ENCODE measurements around the gene CNP. TPM values are rescaled to one million over a fixed set of nuclear protein-coding genes. Genes with fewer than 3 reads are reported as not detected.

Gene CNP
- total RNA-seq, 1 donor, result 64.3 TPM

DNA sequence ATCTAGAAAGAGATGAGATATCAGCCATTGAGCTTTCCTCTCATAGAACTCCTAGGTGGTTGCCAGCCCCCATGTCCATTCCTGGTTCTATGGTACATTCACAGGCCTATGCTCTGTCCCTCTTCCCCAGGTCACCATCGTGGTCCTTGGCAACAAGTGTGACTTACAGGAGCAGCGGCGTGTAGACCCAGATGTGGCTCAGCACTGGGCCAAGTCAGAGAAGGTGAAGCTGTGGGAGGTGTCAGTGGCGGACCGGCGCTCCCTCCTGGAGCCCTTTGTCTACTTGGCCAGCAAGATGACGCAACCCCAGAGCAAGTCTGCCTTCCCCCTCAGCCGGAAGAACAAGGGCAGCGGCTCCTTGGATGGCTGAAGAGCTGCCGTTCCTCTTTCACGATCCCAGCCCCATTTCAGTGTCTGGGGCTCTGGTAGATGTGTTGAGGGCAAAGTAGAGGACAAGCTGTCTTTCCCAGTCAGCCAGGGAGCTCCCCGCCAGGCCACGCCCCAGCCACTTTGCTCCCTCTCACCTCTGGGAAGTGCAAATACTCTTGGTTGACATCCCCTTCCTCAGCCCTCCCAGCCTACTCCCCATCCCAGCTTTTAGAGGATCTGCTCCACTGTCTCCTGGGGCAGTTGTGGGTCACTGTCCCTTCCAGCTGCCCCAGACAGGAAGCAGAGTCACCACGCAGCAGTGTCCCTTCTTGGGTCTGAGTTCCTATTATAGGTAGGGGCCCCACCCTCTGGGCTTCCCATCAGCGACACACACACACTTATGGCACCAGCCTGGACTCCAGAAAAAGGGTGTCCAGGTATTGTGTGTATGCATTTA, 57.1 kb downstream of the CNP start:
- TF ChIP-seq, protein P1, sequence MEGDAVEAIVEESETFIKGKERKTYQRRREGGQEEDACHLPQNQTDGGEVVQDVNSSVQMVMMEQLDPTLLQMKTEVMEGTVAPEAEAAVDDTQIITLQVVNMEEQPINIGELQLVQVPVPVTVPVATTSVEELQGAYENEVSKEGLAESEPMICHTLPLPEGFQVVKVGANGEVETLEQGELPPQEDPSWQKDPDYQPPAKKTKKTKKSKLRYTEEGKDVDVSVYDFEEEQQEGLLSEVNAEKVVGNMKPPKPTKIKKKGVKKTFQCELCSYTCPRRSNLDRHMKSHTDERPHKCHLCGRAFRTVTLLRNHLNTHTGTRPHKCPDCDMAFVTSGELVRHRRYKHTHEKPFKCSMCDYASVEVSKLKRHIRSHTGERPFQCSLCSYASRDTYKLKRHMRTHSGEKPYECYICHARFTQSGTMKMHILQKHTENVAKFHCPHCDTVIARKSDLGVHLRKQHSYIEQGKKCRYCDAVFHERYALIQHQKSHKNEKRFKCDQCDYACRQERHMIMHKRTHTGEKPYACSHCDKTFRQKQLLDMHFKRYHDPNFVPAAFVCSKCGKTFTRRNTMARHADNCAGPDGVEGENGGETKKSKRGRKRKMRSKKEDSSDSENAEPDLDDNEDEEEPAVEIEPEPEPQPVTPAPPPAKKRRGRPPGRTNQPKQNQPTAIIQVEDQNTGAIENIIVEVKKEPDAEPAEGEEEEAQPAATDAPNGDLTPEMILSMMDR (IDR thresholded peaks at IDR 0.05; ENCODE audit: insufficient read depth, low read length), result no peak
- DNase-seq (ENCODE audit: low read depth), result no peak
- no peak overlapping the region for H3K4me3 ChIP-seq (ENCODE audit: low read depth, low read length)

- DNase-seq (ENCODE audit: low read depth), result no peak
- no peak overlapping the region for H3K4me3 ChIP-seq (ENCODE audit: low read depth, low read length)
- TF ChIP-seq, protein P1 (IDR thresholded peaks at IDR 0.05; ENCODE audit: insufficient read depth, low read length), result no peak
Observed at GRCh38 chr17:42025191-42025579, 58.6 kb downstream of the CNP start.

DNA sequence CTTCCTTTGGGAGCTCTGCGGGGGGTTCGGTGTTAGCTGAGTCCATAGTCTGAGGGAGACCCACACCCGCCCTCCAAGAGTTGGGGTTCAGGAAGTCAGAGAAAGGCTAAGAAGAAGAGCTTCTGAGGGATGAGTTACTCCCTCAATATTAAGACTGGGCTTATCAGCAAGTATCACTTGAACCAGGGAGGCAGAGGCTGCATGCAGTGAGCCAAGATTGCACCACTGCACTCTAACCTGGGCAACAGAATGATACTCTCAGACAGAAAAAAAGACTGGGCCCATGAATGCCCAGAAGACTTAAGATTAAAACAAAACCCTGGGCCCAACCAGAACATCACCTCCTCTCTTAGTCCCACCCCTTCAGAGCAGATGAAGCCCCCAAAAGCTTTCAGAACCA, 59.3 kb downstream of the CNP start:
- H3K4me3 ChIP-seq (ENCODE audit: low read depth, low read length), result no peak overlapping the region
- TF ChIP-seq, protein P1 (IDR thresholded peaks at IDR 0.05; ENCODE audit: insufficient read depth, low read length), result no peak
- DNase-seq (ENCODE audit: low read depth), result no peak

DNA sequence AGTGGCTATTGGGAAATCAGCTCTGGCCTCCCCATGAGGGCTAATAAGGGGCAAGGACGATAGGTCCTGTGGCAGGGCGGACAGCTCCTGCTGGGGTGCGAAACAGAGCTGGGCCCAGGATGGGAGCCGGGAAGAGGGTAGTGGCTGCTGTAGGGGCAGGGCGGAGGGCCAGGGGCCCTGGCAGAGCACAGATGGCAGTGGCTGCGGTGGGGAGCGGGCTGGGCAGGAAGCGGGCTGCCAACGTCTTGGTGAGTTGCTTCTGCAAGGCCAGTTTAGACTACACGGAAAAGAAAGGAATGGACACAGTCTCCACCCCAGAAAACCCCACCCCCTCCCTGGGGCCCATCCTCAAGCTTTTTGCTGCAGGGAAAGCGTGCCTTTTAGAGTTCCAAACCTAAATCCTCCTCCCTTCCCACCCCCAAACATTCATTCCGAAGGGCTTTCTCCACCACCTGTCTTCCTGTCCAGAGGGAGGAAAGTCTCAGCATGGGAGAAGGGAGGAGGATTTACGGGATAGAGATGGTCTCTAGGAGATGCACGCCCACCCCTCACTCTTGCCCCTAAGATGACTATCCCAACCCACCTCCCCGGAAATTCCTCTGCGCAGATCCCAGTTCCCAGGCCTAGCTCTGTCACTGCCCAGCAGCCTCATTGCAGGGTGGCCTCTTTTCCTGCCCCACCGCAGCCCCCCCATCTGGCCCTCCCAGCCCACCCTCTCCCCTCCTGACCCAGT, 60.4 kb downstream of the CNP start:
- no peak for DNase-seq (ENCODE audit: low read depth)
- TF ChIP-seq, protein P1 (IDR thresholded peaks at IDR 0.05; ENCODE audit: insufficient read depth, low read length), result no peak
- H3K4me3 ChIP-seq (ENCODE audit: low read depth, low read length), result no peak overlapping the region

Other genes with a start within 250 kb of the CNP start
- under 0.01 TPM in 1 of 2 replicates, not detected in the other for gene HAP1, start 232.2 kb upstream of the CNP start, total RNA-seq (ENCODE audit: low replicate concordance)
- 4.7 and 8.9 TPM in 2 replicates for gene JUP, start 180.1 kb upstream of the CNP start, total RNA-seq (ENCODE audit: low replicate concordance)
- 30.2 and 35.5 TPM in 2 replicates for gene P3H4, start 154.8 kb upstream of the CNP start, total RNA-seq (ENCODE audit: low replicate concordance)
- gene FKBP10, start 153.8 kb upstream of the CNP start, total RNA-seq (ENCODE audit: low replicate concordance), result 187 and 270 TPM in 2 replicates
- gene NT5C3B, start 130.6 kb upstream of the CNP start, total RNA-seq (ENCODE audit: low replicate concordance), result 38.5 and 93.2 TPM in 2 replicates
- 0.09 and 0.90 TPM in 2 replicates for gene KLHL10, start 129.0 kb upstream of the CNP start, total RNA-seq (ENCODE audit: low replicate concordance)
- 29.0 and 30.4 TPM in 2 replicates for gene KLHL11, start 101.4 kb upstream of the CNP start, total RNA-seq (ENCODE audit: low replicate concordance)
- 64.1 and 159 TPM in 2 replicates for gene ACLY, start 47.8 kb upstream of the CNP start, total RNA-seq (ENCODE audit: low replicate concordance)
- 0.16 and 1.2 TPM in 2 replicates for gene ODAD4, start 36.2 kb upstream of the CNP start, total RNA-seq (ENCODE audit: low replicate concordance)
- 58.0 and 131 TPM in 2 replicates for gene DNAJC7, start 50.6 kb downstream of the CNP start, total RNA-seq (ENCODE audit: low replicate concordance)
- 17.1 and 27.1 TPM in 2 replicates for gene NKIRAS2, start 53.3 kb downstream of the CNP start, total RNA-seq (ENCODE audit: low replicate concordance)
- gene C17orf113, start 83.8 kb downstream of the CNP start, total RNA-seq (ENCODE audit: low replicate concordance), result 0.09 and 0.49 TPM in 2 replicates
- gene ZNF385C, start 131.7 kb downstream of the CNP start, total RNA-seq (ENCODE audit: low replicate concordance), result not detected in 2 replicates
- gene DHX58, start 145.9 kb downstream of the CNP start, total RNA-seq (ENCODE audit: low replicate concordance), result 11.3 and 24.3 TPM in 2 replicates
- gene KAT2A, start 154.6 kb downstream of the CNP start, total RNA-seq (ENCODE audit: low replicate concordance), result 8.5 and 13.7 TPM in 2 replicates
- gene HSPB9, start 156.0 kb downstream of the CNP start, total RNA-seq (ENCODE audit: low replicate concordance), result not detected in 2 replicates
- 8.3 and 82.2 TPM in 2 replicates for gene RAB5C, start 188.2 kb downstream of the CNP start, total RNA-seq (ENCODE audit: low replicate concordance)
- gene KCNH4, start 214.3 kb downstream of the CNP start, total RNA-seq (ENCODE audit: low replicate concordance), result 0.09 TPM in 1 of 2 replicates, not detected in the other
- gene HCRT, start 218.7 kb downstream of the CNP start, total RNA-seq (ENCODE audit: low replicate concordance), result not detected in 2 replicates
- gene GHDC, start 227.7 kb downstream of the CNP start, total RNA-seq (ENCODE audit: low replicate concordance), result 14.8 and 33.8 TPM in 2 replicates